Esophagus squamous epithelium (tissue), 4 donors: ENCODE results near the gene PRKCE.

Experiments used
- CTCF ChIP-seq, 6 experiments: fragments of 450-650 bp in 4 of 6; fragments of 200-600 bp in 2 of 6; sonication (generic) in 2 of 6; IDR thresholded peaks; one replicate each; pipeline ENCODE4 v1.5.1; 2016 to 2019; ENCODE audit warnings: antibody characterized with exemption in 6 of 6, mild to moderate bottlenecking in 4 of 6, moderate library complexity in 4 of 6
- POLR2A ChIP-seq, 4 donors: fragments of 450-650 bp; IDR thresholded peaks; one replicate each; pipeline ENCODE4 v1.6.1; 2017; ENCODE audit warnings: antibody characterized with exemption in 4 of 4, mild to moderate bottlenecking in 4 of 4, moderate library complexity in 3 of 4

- TF ChIP-seq CTCF (IDR thresholded peaks at IDR 0.05) = no peak
- TF ChIP-seq POLR2A (IDR thresholded peaks at IDR 0.05) = no peak
Observed at GRCh38 chr2:45874344-45874743, 222.9 kb downstream of the PRKCE start.
